Panc1 (cell line): Measurements from ENCODE around the gene CXCL17.
"Not testable (repeated sequence)": the region's sequence is repeated elsewhere in the genome, so short reads cannot be mapped to it uniquely, and the experiment has no call there.

ENCODE experiments used
- CTCF ChIP-seq: fragments of 450-650 bp; IDR thresholded peaks from 2 replicates; pipeline ENCODE4 v1.5.1; 2017; ENCODE audit warnings: mild to moderate bottlenecking
- POLR2AphosphoS5 ChIP-seq: IDR thresholded peaks from 2 replicates; pipeline ENCODE4 v1.6.1; 2012; ENCODE audit warnings: mild to moderate bottlenecking, low read depth, low read length, moderate library complexity
- REST ChIP-seq, 2 experiments: IDR thresholded peaks; 2 replicates each; pipeline ENCODE4 v1.6.1; 2011 to 2012; ENCODE audit warnings: low read depth in 2 of 2, control low read depth in 1 of 2, low read length in 1 of 2, mild to moderate bottlenecking in 1 of 2, moderate library complexity in 1 of 2; ENCODE audit not compliant: insufficient read depth in 1 of 2
- SIN3A ChIP-seq: IDR thresholded peaks from 2 replicates; pipeline ENCODE4 v1.6.1; 2012; ENCODE audit warnings: low read depth, mild to moderate bottlenecking, low read length, moderate library complexity, borderline replicate concordance; ENCODE audit not compliant: insufficient read depth
- TCF7L2 ChIP-seq: IDR thresholded peaks from 2 replicates; pipeline ENCODE4 v1.6.1; 2011; ENCODE audit warnings: mild to moderate bottlenecking, low read depth, low read length, inconsistent platforms

GRCh38 chr19:42461231-42461630, 18.5 kb upstream of the CXCL17 start:
- not testable (repeated sequence) for TF ChIP-seq CTCF; POLR2AphosphoS5; TCF7L2; SIN3A; REST (IDR thresholded peaks at IDR 0.05; ENCODE audit: insufficient read depth in 1 of 2, low read depth in 2 of 2, low read length in 1 of 2)
